Fibroblast of the aortic adventitia (primary cell): ENCODE results near the gene DNAJB5. TPM values are rescaled to one million over a fixed set of nuclear protein-coding genes. Genes with fewer than 3 reads are reported as not detected.
A peak's percentile ranks its signal among the peaks of the same experiment; 100 is the strongest.
"Not testable (repeated sequence)": the region's sequence is repeated elsewhere in the genome, so short reads cannot be mapped to it uniquely, and the experiment has no call there.

Experiments used
- DNase-seq: peaks from one replicate; pipeline ENCODE4 v3.0.0-alpha.2; 2010; ENCODE audit warnings: low read depth
- H3K4me3 ChIP-seq: 2 replicates; pipeline ENCODE4 v1.5.1; 2011; ENCODE audit warnings: low read depth, mild to moderate bottlenecking, control low read depth, low read length, moderate library complexity
- CTCF ChIP-seq: IDR thresholded peaks from 2 replicates; pipeline ENCODE4 v1.5.1; 2011; ENCODE audit warnings: mild to moderate bottlenecking, low read length, control low read depth, inconsistent platforms; ENCODE audit not compliant: insufficient read depth
- total RNA-seq: library from RNA; depleted of rRNA; stranded (reverse); fragments of >200 nt; gene quantifications from 2 replicates; pipeline ENCODE4 v1.2.3, GENCODE V29; 2012; ENCODE audit warnings: low replicate concordance

DNAJB5 gene
- total RNA-seq, 1 donor, result 9.6 TPM

- no peak overlapping the region for H3K4me3 ChIP-seq
- DNase-seq, result no peak
- no peak for TF ChIP-seq CTCF
Measured at GRCh38 chr9:35010351-35010958, 20.9 kb downstream of the DNAJB5 start.

GRCh38 chr9:35014517-35014916 is 25.0 kb downstream of the DNAJB5 start:
- DNase-seq, result no peak
- no peak for TF ChIP-seq CTCF
- no peak overlapping the region for H3K4me3 ChIP-seq

- not testable (repeated sequence) for DNase-seq, H3K4me3 ChIP-seq
Measured at GRCh38 chr9:35023443-35023842, 33.9 kb downstream of the DNAJB5 start.

GRCh38 chr9:35026671-35027070 is 37.1 kb downstream of the DNAJB5 start:
- H3K4me3 ChIP-seq, result no peak overlapping the region
- no peak for TF ChIP-seq CTCF
- peak; percentile 23 for DNase-seq

- no peak overlapping the region for H3K4me3 ChIP-seq
- DNase-seq, result no peak
- no peak for TF ChIP-seq CTCF
Measured at GRCh38 chr9:35027374-35027773, 37.8 kb downstream of the DNAJB5 start.

- no peak for TF ChIP-seq CTCF
- no peak overlapping the region for H3K4me3 ChIP-seq
- no peak for DNase-seq
Measured at GRCh38 chr9:35027860-35028259, 38.3 kb downstream of the DNAJB5 start.

- peak; percentile 27 for DNase-seq
- no peak overlapping the region for H3K4me3 ChIP-seq
- TF ChIP-seq CTCF, result no peak
Measured at GRCh38 chr9:35028341-35028740, 38.8 kb downstream of the DNAJB5 start.
